Astrocyte (in vitro differentiated cells and primary cell): Measurements from ENCODE around the gene ACTN1. TPM values are rescaled to one million over a fixed set of nuclear protein-coding genes. Genes with fewer than 3 reads are reported as not detected.

ENCODE experiments used
- DNase-seq: peaks from one replicate; pipeline ENCODE4 v3.0.0-alpha.2; 2010; ENCODE audit warnings: low read depth
- FAIRE-seq: peaks from 2 replicates; lab custom pipeline; 2011; peaks lifted over from hg19 to GRCh38; lab: Jason Lieb, UNC
- H2AFZ ChIP-seq: 2 replicates; pipeline ENCODE4 v1.6.0; 2012; ENCODE audit warnings: low read depth, low read length, inconsistent platforms
- H3K27ac ChIP-seq: 2 replicates; pipeline ENCODE4 v1.5.1; 2011; ENCODE audit warnings: low read depth, low read length, inconsistent platforms
- H3K27me3 ChIP-seq: 2 replicates; pipeline ENCODE4 v1.6.0; 2011; ENCODE audit warnings: low read length, inconsistent platforms; ENCODE audit not compliant: insufficient read depth
- H3K36me3 ChIP-seq: 2 replicates; pipeline ENCODE4 v1.5.1; 2011; ENCODE audit warnings: low read length, inconsistent platforms; ENCODE audit not compliant: insufficient read depth
- H3K4me1 ChIP-seq: 2 replicates; pipeline ENCODE4 v1.5.1; 2011; ENCODE audit warnings: low read length, inconsistent platforms; ENCODE audit not compliant: insufficient read depth
- H3K4me2 ChIP-seq: 2 replicates; pipeline ENCODE4 v1.6.0; 2012; ENCODE audit warnings: low read length, inconsistent platforms
- H3K4me3 ChIP-seq: 2 replicates; pipeline ENCODE4 v1.5.1; 2011; ENCODE audit warnings: low read depth, mild to moderate bottlenecking, low read length, inconsistent platforms; ENCODE audit not compliant: insufficient read depth
- H3K79me2 ChIP-seq: 2 replicates; pipeline ENCODE4 v1.6.0; 2012; ENCODE audit warnings: mild to moderate bottlenecking, low read length, inconsistent platforms; ENCODE audit not compliant: insufficient read depth
- H3K9ac ChIP-seq: 2 replicates; pipeline ENCODE4 v1.6.0; 2012; ENCODE audit warnings: mild to moderate bottlenecking, low read length, inconsistent platforms
- H3K9me3 ChIP-seq: 2 replicates; pipeline ENCODE4 v1.5.1; 2012; ENCODE audit warnings: low read depth, mild to moderate bottlenecking, low read length, inconsistent platforms; ENCODE audit not compliant: insufficient read depth
- H4K20me1 ChIP-seq: 2 replicates; pipeline ENCODE4 v1.6.0; 2012; ENCODE audit warnings: low read length, inconsistent platforms; ENCODE audit not compliant: insufficient read depth
- H3K27ac Mint-ChIP-seq: one replicate; pipeline ENCODE4 v1.8.0; 2021; ENCODE audit warnings: mild to moderate bottlenecking, mixed read lengths; ENCODE audit not compliant: unreplicated experiment
- H3K27me3 Mint-ChIP-seq: one replicate; pipeline ENCODE4 v1.8.0; 2021; ENCODE audit warnings: low read depth, mixed read lengths; ENCODE audit not compliant: unreplicated experiment
- H3K36me3 Mint-ChIP-seq: one replicate; pipeline ENCODE4 v1.8.0; 2021; ENCODE audit warnings: low read depth, mixed read lengths; ENCODE audit not compliant: unreplicated experiment
- H3K4me1 Mint-ChIP-seq: one replicate; pipeline ENCODE4 v1.8.0; 2021; ENCODE audit warnings: low read depth, mixed read lengths; ENCODE audit not compliant: unreplicated experiment
- H3K4me3 Mint-ChIP-seq: one replicate; pipeline ENCODE4 v1.8.0; 2021; ENCODE audit warnings: mild to moderate bottlenecking, moderate library complexity, mixed read lengths; ENCODE audit not compliant: unreplicated experiment
- H3K9me3 Mint-ChIP-seq: one replicate; pipeline ENCODE4 v1.8.0; 2021; ENCODE audit warnings: mild to moderate bottlenecking, mixed read lengths; ENCODE audit not compliant: unreplicated experiment
- CTCF ChIP-seq: IDR thresholded peaks from 2 replicates; pipeline ENCODE4 v1.5.1; 2011; ENCODE audit warnings: low read depth, mild to moderate bottlenecking, inconsistent platforms, low read length, moderate library complexity; ENCODE audit not compliant: insufficient read depth
- EZH2 ChIP-seq: IDR thresholded peaks from 2 replicates; pipeline ENCODE4 v1.6.1; 2012; ENCODE audit warnings: mild to moderate bottlenecking, low read length, inconsistent platforms; ENCODE audit not compliant: insufficient read depth
- total RNA-seq: library from RNA; stranded (reverse); gene quantifications from 2 replicates; pipeline ENCODE4 v1.2.1, GENCODE V29; 2021

Gene ACTN1
- total RNA-seq, 1 donor from 2014 or later = 1,163 TPM

- peaks cover 11% of the 10 kb centered on the region for H3K9me3 Mint-ChIP-seq
- Histone ChIP-seq H3K4me2 (no peak overlapping the region), H2AFZ (no peak overlapping the region), H3K4me3 (no peak overlapping the region), H3K4me1 (peaks cover 13% of the 10 kb centered on the region), H3K36me3 (peaks cover 20% of the 10 kb centered on the region), H4K20me1 (peaks cover 8% of the 10 kb centered on the region), H3K9ac (no peak overlapping the region), H3K27ac (no peak overlapping the region), H3K79me2 (no peaks in the 10 kb centered on the region), H3K9me3 (no peaks in the 10 kb centered on the region), H3K27me3 (no peaks in the 10 kb centered on the region)
- DNase-seq (peak; percentile 31), FAIRE-seq (no peak)
- TF ChIP-seq EZH2 (no peak), CTCF (no peak)
- H3K4me3 Mint-ChIP-seq = no peak overlapping the region
- H3K36me3 Mint-ChIP-seq = peaks cover 28% of the 10 kb centered on the region
- H3K27me3 Mint-ChIP-seq = no peaks in the 10 kb centered on the region
- peaks cover 5% of the 10 kb centered on the region for H3K4me1 Mint-ChIP-seq
- no peak overlapping the region for H3K27ac Mint-ChIP-seq
Observed at GRCh38 chr14:68842298-68842697, 136.8 kb downstream of the ACTN1 start.

GRCh38 chr14:68841016-68841809, 137.9 kb downstream of the ACTN1 start:
- Histone ChIP-seq H3K9ac (no peak overlapping the region), H3K79me2 (no peaks in the 10 kb centered on the region), H4K20me1 (peaks cover 8% of the 10 kb centered on the region), H3K27me3 (no peaks in the 10 kb centered on the region), H2AFZ (no peak overlapping the region), H3K4me2 (peak overlapping the region; percentile 24), H3K9me3 (no peaks in the 10 kb centered on the region), H3K27ac (peak overlapping the region; percentile 24), H3K36me3 (peaks cover 23% of the 10 kb centered on the region), H3K4me1 (peaks cover 13% of the 10 kb centered on the region), H3K4me3 (no peak overlapping the region)
- Mint-ChIP-seq H3K9me3 (peaks cover 16% of the 10 kb centered on the region), H3K4me3 (no peak overlapping the region), H3K27me3 (no peaks in the 10 kb centered on the region), H3K27ac (no peak overlapping the region), H3K4me1 (peaks cover 5% of the 10 kb centered on the region), H3K36me3 (peaks cover 37% of the 10 kb centered on the region)
- DNase-seq (peak; percentile 61), FAIRE-seq (no peak)
- TF ChIP-seq CTCF (no peak), EZH2 (no peak)

GRCh38 chr14:68840454-68840853, 138.6 kb downstream of the ACTN1 start:
- DNase-seq (no peak), FAIRE-seq (no peak)
- no peak overlapping the region for H3K4me2 ChIP-seq
- H3K4me3 ChIP-seq = no peak overlapping the region
- H3K36me3 ChIP-seq = peaks cover 23% of the 10 kb centered on the region
- no peaks in the 10 kb centered on the region for H3K9me3 ChIP-seq
- H3K4me1 ChIP-seq = peaks cover 13% of the 10 kb centered on the region
- no peak overlapping the region for H3K4me3 Mint-ChIP-seq
- no peak overlapping the region for H2AFZ ChIP-seq
- no peak overlapping the region for H3K9ac ChIP-seq
- H4K20me1 ChIP-seq = peaks cover 8% of the 10 kb centered on the region
- no peak overlapping the region for H3K27ac ChIP-seq
- H3K79me2 ChIP-seq = no peaks in the 10 kb centered on the region
- TF ChIP-seq CTCF = no peak
- TF ChIP-seq EZH2 = no peak
- H3K27ac Mint-ChIP-seq = no peak overlapping the region
- peaks cover 45% of the 10 kb centered on the region for H3K36me3 Mint-ChIP-seq
- peaks cover 5% of the 10 kb centered on the region for H3K4me1 Mint-ChIP-seq
- H3K27me3 ChIP-seq = no peaks in the 10 kb centered on the region
- H3K27me3 Mint-ChIP-seq = no peaks in the 10 kb centered on the region
- H3K9me3 Mint-ChIP-seq = peaks cover 21% of the 10 kb centered on the region
